Fibroblast of skin of right biceps (primary cell): ENCODE measurements around the gene SHTN1.

Experiments
- DNase-seq: peaks from one replicate; pipeline ENCODE4 v3.0.0-alpha.2; 2013

SHTN1 gene

GRCh38 chr10:116984202-116984990, 20.6 kb downstream of the SHTN1 start:
- DNase-seq = no peak

GRCh38 chr10:116980041-116980440, 24.9 kb downstream of the SHTN1 start:
- no peak for DNase-seq

DNA sequence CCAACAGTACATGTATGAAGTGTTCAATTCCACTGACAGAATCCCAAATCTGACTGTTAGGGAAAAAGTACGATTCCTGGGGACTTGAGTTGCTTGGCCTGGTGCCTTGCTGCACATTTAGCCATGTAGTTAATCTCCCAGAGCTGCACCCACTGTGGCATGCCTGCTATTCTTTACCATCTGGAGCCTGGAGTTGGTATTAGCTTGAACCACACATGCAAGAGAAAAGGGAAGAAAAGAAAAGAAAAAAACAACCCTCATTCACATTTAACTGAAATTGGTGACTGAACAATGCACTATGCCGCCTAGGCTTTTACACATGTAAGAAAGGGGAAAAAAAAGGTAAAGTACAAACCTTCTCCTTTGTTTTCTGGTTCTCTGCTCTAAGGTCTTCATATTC, 26.1 kb downstream of the SHTN1 start:
- DNase-seq = no peak

- DNase-seq = peak; percentile 95
These were observed 30.5 kb downstream of the SHTN1 start for GRCh38 chr10:116974456-116975005.

GRCh38 chr10:116973946-116974455, 31.0 kb downstream of the SHTN1 start:
- DNase-seq = no peak

- no peak for DNase-seq
These were observed 31.5 kb downstream of the SHTN1 start for GRCh38 chr10:116973371-116973905.

DNA sequence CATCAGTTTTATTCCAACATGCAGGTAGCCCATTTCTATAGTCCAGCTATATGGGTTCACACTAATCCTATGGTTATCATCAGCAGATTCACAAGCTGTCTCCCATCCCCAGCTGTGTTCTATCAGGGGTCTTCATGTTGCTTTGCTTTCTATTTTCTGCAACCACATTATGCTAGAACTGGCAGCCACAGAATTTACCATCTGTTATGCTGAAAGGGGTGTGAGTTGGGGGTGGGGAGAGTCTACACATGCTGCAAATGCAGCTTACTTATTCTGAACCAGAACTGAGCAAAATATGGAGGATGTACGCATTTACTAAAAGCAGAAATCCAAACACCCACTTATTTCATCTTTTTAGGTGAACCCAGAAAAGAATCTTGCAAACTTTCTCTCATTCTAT, 32.9 kb downstream of the SHTN1 start:
- DNase-seq = no peak

DNA sequence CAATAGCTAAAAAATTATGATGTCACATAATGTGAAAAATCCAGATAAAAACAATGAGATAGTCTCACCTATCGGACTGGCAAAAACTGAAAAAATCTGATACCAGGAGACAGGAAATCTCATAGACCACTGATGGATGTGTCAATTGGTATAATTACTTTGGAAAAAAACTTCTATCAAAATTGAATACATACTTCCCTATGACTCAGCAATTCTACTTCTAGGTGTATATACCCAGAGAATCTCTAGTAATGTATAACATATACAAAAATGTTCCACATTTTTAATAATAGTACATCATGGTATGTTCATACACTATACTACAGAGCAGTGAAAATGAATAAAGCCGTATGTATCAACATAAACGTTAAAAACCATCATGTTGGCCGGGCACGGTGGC, 34.9 kb downstream of the SHTN1 start:
- no peak for DNase-seq

DNA sequence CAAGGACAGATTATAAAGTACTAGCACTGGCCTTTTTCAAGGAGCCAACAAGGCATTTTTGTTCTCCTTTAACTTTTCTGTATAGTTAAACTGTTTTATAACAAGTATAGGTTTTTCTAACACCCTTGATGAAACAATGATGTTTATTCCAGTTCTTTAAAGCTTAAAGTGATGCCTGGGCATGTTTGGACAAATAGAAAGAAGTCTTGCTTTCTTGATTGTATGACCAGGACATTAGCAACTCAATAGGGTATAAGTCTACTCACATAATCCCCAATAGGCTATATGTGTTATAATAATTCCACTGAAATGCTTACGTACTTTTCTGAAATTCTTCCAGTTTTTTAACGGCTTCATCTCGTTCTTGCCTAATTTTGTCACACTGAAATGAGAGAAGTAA, 36.7 kb downstream of the SHTN1 start:
- DNase-seq = no peak

GRCh38 chr10:116961406-116962251, 43.4 kb downstream of the SHTN1 start:
- DNase-seq = no peak

DNA sequence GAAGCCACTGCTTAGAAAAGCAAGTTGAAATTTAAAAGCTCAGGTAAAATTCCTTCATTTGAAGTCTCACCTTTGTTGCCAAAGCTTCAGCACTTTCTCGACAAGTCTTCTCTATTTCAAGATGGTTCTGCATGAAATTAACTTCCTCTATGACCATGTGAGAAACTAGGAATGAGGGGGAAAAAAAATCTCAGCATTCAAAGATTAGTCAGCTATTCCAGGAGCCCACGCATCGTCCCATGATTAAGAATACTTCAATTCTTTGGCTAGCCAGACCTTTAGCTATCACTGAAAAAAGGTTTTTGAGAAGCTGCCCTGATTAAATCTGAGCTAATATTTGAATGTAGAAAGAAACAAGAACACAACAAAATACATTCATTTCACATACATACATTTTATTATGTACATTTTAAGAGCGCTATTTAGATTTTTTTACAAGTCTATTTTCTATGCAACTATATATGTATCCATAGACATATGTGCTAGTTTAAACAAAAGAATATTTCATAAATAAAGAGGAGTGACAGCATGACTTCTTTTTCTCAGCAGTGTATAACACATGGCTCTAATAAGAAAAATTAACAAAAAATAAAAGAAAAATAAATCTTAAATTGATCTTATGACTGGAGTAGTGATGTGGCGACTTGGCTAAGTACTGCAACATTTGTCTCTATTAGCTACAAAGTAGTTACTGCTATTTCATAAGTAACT, 44.8 kb downstream of the SHTN1 start:
- peak; percentile 20 for DNase-seq

- DNase-seq = no peak
These were observed 52.3 kb downstream of the SHTN1 start for GRCh38 chr10:116952729-116953128.

- DNase-seq = no peak
These were observed 56.5 kb downstream of the SHTN1 start for GRCh38 chr10:116948530-116948870.

DNA sequence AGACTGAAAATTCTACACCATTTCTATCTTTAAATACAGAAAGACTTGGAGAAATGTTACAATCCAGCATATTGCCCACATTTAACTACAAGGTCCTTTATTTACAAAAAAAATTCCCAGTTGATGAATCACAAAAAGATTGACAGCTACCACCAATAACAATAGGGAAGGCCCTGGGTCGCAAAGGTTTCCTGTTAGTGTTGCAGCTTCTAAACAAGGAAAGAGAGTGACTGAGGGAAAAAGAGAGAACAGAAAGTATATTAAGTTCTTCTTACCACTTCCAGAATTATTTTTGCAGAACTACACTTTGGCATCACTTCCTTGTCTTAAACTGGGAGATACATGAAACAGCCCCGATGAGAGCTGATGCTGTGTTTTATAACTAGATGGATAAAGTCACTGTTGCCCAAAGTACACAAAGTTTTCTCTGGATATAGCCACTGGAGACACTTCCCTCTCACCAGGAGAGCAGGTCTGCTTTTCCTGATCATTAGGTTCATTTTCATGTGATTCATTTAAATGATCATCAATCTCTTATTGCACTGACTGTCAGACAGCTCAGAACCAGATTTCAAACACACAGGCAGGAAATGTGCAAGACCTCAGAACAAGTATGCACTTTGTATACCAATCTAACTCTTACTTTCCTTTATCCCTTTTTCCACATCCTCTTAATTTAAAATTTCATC, 57.0 kb downstream of the SHTN1 start:
- peak; percentile 35 for DNase-seq

GRCh38 chr10:116944911-116945310, 60.1 kb downstream of the SHTN1 start:
- DNase-seq = no peak

DNA sequence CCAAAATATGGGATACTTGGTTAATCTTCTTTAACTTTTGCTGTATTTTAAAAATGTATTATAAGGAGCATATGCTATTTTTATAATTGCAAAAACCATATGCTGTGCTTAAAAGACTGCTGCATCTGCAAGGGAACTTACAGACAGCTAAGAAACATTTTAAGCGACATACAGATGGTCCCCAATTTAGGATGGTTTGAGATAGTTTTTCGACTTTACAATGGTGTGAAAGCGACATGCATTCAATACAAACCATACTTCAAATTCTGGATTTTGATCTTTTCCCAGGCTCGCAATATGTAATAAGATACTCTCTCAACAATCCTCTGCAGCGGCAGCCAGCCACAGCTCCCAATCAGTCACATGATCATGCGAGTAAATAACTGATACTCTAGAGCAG, 73.2 kb downstream of the SHTN1 start:
- DNase-seq = no peak

GRCh38 chr10:116926426-116926825, 78.6 kb downstream of the SHTN1 start:
- DNase-seq = peak; percentile 24

DNA sequence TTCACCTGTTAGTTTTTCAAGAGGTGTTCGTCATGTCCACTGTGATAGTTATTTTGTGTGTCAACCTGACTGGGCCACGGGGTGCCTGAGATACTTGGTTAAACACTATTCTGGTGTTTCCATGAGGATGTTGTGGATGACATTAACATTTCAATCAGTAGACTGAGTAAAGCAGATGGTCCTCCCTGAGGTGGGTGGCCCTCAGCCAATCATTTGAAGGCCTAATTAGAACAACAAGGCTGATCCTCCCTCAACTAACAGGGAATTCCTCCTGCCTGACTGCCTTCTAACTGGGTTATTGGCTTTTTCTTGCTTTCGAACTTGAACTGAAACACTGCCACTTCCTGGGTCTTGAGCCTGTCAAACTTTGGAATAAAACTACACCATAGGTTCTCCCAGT, 79.9 kb downstream of the SHTN1 start:
- DNase-seq = no peak

DNA sequence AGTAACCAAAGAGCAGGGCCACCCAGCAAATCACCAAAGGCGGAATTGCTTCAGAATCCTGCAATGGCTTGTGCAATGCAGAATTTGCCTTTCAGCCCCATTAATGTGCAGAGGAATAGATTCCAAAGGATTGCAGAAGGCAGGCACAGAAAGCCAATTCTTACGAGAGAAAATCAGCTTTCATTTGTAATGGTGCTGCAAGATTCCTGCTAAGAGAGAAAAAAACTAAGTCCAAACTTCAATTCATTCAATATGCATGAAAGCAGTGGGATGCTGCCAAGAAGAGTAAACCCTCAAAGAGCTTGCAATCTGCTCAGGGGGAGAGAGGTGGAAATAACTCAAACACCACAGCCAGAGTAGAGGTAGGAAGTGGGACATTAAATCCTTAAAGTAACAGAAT, 85.3 kb downstream of the SHTN1 start:
- no peak for DNase-seq

DNA sequence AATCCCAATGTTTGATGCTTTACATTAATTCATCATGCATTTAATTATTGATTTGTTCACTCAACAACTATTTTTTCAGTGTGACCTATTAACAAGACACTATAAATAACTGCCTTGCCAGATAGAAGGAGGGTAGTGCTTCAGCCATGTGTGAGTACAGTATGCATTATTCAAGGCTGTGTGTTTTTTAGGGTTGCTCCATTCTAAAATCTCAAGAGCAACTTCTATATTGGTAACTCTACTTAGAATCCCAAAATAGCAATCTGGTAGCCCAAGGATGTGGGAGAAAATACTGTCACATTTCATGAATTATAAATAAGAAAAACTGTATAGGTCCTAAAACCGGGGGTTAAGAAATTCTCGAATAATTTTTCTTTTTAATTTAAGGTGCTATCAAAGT, 85.8 kb downstream of the SHTN1 start:
- no peak for DNase-seq

DNA sequence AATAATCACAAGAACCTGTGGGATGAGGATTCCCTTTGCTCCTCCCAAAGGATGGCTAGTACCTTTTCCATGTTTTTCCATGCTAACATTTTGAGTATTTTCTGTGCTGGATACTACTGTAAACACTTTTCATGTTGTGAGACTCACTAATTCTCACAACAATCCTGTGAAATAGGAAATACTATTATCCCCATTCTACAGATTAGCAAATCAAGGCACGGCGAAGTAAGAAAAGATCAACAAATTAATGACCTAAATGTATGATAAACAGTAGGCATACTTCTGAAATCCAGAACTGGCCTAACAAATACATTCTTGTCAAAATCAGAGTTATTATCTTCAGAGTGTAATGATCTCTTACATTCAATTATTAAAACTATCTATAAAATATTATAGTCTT, 86.4 kb downstream of the SHTN1 start:
- DNase-seq = no peak

DNA sequence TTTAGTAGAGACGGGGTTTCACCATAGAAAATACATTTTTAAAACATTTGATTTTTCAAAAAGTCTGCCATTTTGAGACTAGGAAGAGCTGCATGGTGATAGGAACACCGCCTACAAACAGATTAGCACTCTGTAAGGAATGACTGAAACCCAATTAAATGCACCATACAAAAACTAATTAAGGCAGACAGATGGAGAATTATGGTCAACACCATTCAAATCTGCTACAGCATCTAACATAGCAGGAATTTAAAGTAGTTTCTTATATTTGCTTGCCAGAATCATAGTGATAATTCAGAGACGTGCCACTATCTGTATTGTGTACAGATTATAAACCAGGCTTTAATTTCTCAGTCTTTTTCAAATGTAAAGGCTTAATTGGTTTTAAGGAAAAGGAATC, 87.5 kb downstream of the SHTN1 start:
- DNase-seq = no peak
